Stimulated activated CD8-positive, alpha-beta memory T cell treated with anti-CD3 and anti-CD28 coated beads, Interleukin-15, amount 100 ng/mL, for 4 hours (primary cell): ENCODE measurements around the gene CEP72.

ENCODE experiments used
- DNase-seq, 2 donors: peaks; one replicate each; pipeline ENCODE4 v3.0.0-alpha.2; 2020; ENCODE audit warnings: low read depth in 2 of 2

The CEP72 gene

GRCh38 chr5:659496-660263 is 47.5 kb downstream of the CEP72 start:
- no peak for DNase-seq

- DNase-seq, result no peak
Observed at GRCh38 chr5:660491-661030, 48.4 kb downstream of the CEP72 start.

GRCh38 chr5:661891-662750 is 50.0 kb downstream of the CEP72 start:
- no peak for DNase-seq

- no peak for DNase-seq
Observed at GRCh38 chr5:662751-663435, 50.8 kb downstream of the CEP72 start.

GRCh38 chr5:663436-664342 is 51.5 kb downstream of the CEP72 start:
- no peak for DNase-seq

- no peak for DNase-seq
Observed at GRCh38 chr5:664343-664993, 52.3 kb downstream of the CEP72 start.

- DNase-seq, result no peak
Observed at GRCh38 chr5:664994-665360, 52.8 kb downstream of the CEP72 start.

GRCh38 chr5:665541-665955 is 53.4 kb downstream of the CEP72 start:
- no peak for DNase-seq

GRCh38 chr5:665956-666711 is 54.0 kb downstream of the CEP72 start:
- no peak for DNase-seq

GRCh38 chr5:666816-667498 is 54.8 kb downstream of the CEP72 start:
- no peak for DNase-seq

- DNase-seq, result no peak
Observed at GRCh38 chr5:668283-668995, 56.3 kb downstream of the CEP72 start.

GRCh38 chr5:669111-669841 is 57.1 kb downstream of the CEP72 start:
- DNase-seq, result no peak

- DNase-seq, result no peak
Observed at GRCh38 chr5:669842-670395, 57.8 kb downstream of the CEP72 start.

- no peak for DNase-seq
Observed at GRCh38 chr5:670396-671270, 58.5 kb downstream of the CEP72 start.

GRCh38 chr5:671459-672328 is 59.6 kb downstream of the CEP72 start:
- DNase-seq, result peak in 1 of 2 donors; percentile 34
